Thoracic aorta (tissue), 2 donors: ENCODE measurements around the gene TTBK2. TPM values are rescaled to one million over a fixed set of nuclear protein-coding genes. Genes with fewer than 3 reads are reported as not detected.

Experiments used
- ATAC-seq: fragments of 150-250 bp; one replicate; pipeline ENCODE4 v1.8.0; 2017; ENCODE audit warnings: low read depth; ENCODE audit not compliant: insufficient number of reproducible peaks, low FRiP score
- DNase-seq: peaks from one replicate; pipeline ENCODE4 v3.0.0-alpha.2; 2020; ENCODE audit warnings: low spot score
- H3K27ac ChIP-seq, 2 donors: fragments of 200-600 bp; sonication (generic); 1 replicate in 1 of 2; 2 replicates in 1 of 2; pipeline ENCODE4 v1.5.1; 2016; ENCODE audit warnings: mild to moderate bottlenecking in 2 of 2, moderate library complexity in 2 of 2
- H3K27me3 ChIP-seq: fragments of 200-600 bp; sonication (generic); replicated peaks from 2 replicates; pipeline ENCODE4 v1.6.0; 2016; ENCODE audit warnings: mild to moderate bottlenecking; ENCODE audit not compliant: insufficient read depth
- H3K36me3 ChIP-seq: fragments of 200-600 bp; sonication (generic); one replicate; pipeline ENCODE4 v1.5.1; 2016
- H3K4me1 ChIP-seq, 2 donors: fragments of 200-600 bp; sonication (generic); 1 replicate in 1 of 2; 2 replicates in 1 of 2; pipeline versions ENCODE4 v1.5.1 to v1.6.0; 2016; ENCODE audit warnings: low read depth in 2 of 2, mild to moderate bottlenecking in 1 of 2; ENCODE audit not compliant: control insufficient read depth in 1 of 2
- H3K4me3 ChIP-seq: fragments of 200-600 bp; sonication (generic); 2 replicates; pipeline ENCODE4 v1.5.1; 2016; ENCODE audit warnings: mild to moderate bottlenecking
- H3K9me3 ChIP-seq: fragments of 200-600 bp; sonication (generic); 2 replicates; pipeline ENCODE4 v1.5.1; 2016
- CTCF ChIP-seq: fragments of 200-600 bp; sonication (generic); IDR thresholded peaks from one replicate; pipeline ENCODE4 v1.5.1; 2019; ENCODE audit warnings: antibody characterized with exemption
- total RNA-seq, 2 donors: library from RNA; depleted of rRNA; stranded (reverse); fragments of >200 nt; gene quantifications; one replicate each; pipeline versions ENCODE4 v1.1.0 to v1.2.3, GENCODE V29; 2016

TTBK2 gene
- total RNA-seq, 2 donors from 2014 or later: 22.3 to 52.4 TPM

GRCh38 chr15:42694398-42694797 lies 226.2 kb downstream of the TTBK2 start:
- H3K36me3 ChIP-seq: peaks cover 31% of the 10 kb centered on the region

GRCh38 chr15:42693942-42694341 lies 226.6 kb downstream of the TTBK2 start:
- Histone ChIP-seq H3K9me3 (no peaks in the 10 kb centered on the region), H3K36me3 (peaks cover 31% of the 10 kb centered on the region), H3K27ac (no peak overlapping the region), H3K4me3 (no peak overlapping the region), H3K27me3 (no peaks in the 10 kb centered on the region), H3K4me1 (peaks cover 3 to 16% of the 10 kb centered on the region in 2 donors)
- ATAC-seq: no peak
- TF ChIP-seq CTCF: no peak
- DNase-seq: no peak

More at GRCh38 chr15:42694398-42694797, 226.2 kb downstream of the TTBK2 start:
- peaks cover 3 to 16% of the 10 kb centered on the region in 2 donors for H3K4me1 ChIP-seq
- DNase-seq (no peak), ATAC-seq (no peak)
- no peaks in the 10 kb centered on the region for H3K9me3 ChIP-seq
- TF ChIP-seq CTCF: no peak
- no peak overlapping the region for H3K4me3 ChIP-seq
- no peaks in the 10 kb centered on the region for H3K27me3 ChIP-seq
- H3K27ac ChIP-seq: no peak overlapping the region

DNA sequence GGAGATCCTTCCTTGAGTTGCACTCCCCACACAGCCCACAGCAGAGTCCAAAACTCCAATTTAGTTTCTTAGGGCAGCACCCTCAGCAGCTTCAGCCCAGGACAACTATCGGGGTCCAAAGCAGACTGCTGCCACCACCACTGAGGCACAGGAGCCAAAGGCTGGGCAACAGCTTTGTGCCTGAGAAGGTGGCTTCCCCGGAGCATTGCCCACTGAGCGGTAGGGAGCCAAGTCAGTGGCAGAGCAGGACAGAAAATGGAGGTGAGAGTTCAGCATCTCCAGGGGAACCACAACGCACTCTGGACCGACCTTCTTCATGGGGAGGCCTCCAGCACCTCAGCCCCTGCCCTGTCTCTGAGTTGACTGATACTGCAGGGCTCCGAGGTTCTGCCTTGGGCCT lies 227.1 kb downstream of the TTBK2 start:
- Histone ChIP-seq H3K36me3 (peaks cover 31% of the 10 kb centered on the region), H3K4me1 (peaks cover 3 to 16% of the 10 kb centered on the region in 2 donors), H3K27me3 (no peaks in the 10 kb centered on the region), H3K9me3 (no peaks in the 10 kb centered on the region), H3K4me3 (no peak overlapping the region), H3K27ac (no peak overlapping the region)
- ATAC-seq (no peak), DNase-seq (no peak)
- no peak for TF ChIP-seq CTCF

DNA sequence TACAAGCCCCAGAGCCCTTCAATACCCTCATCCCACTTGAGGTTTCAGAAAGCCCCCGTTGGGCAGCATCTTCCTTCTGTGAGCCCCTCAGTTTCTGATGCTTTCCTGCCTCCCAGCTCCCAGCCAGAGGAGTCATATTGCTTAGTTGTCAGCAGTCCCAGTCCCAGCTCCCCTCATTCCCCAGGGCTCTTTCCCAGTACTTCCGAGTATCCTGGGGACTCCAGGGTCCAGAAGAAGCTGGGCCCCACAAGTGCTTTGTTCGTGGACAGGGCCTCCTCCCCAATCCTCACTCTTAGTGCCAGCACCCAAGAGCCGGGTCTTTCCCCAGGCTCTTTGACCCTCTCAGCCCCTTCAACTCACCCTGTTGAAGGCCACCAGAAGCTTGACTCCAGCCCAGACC lies 227.6 kb downstream of the TTBK2 start:
- H3K27ac ChIP-seq: no peak overlapping the region
- TF ChIP-seq CTCF: no peak
- DNase-seq (no peak), ATAC-seq (no peak)
- no peaks in the 10 kb centered on the region for H3K27me3 ChIP-seq
- H3K36me3 ChIP-seq: peaks cover 29% of the 10 kb centered on the region
- H3K4me3 ChIP-seq: no peak overlapping the region
- no peaks in the 10 kb centered on the region for H3K9me3 ChIP-seq
- H3K4me1 ChIP-seq: peaks cover 3 to 16% of the 10 kb centered on the region in 2 donors

DNA sequence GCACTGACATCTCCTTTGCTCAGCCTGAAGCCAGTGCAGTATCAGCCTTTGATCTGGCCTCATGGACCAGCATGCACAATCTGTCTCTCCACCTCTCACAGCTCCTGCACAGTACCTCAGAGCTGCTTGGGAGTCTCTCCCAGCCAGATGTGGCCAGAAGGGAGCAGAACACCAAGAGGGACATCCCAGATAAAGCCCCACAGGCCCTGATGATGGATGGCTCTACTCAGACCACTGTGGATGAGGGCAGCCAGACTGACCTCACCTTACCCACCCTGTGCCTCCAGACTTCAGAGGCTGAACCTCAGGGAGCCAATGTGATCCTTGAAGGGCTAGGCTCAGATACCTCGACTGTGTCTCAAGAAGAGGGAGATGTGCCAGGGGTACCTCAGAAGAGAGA lies 228.0 kb downstream of the TTBK2 start:
- DNase-seq (no peak), ATAC-seq (no peak)
- peaks cover 3 to 16% of the 10 kb centered on the region in 2 donors for H3K4me1 ChIP-seq
- no peaks in the 10 kb centered on the region for H3K27me3 ChIP-seq
- H3K27ac ChIP-seq: no peak overlapping the region
- H3K9me3 ChIP-seq: no peaks in the 10 kb centered on the region
- peaks cover 25% of the 10 kb centered on the region for H3K36me3 ChIP-seq
- H3K4me3 ChIP-seq: no peak overlapping the region
- TF ChIP-seq CTCF: no peak
